ENCODE results near the gene UBR4. TPM values are rescaled to one million over a fixed set of nuclear protein-coding genes. Genes with fewer than 3 reads are reported as not detected.

UBR4 gene
- total RNA-seq, 2 experiments from 2014 or later, result 116 to 125 TPM

DNA sequence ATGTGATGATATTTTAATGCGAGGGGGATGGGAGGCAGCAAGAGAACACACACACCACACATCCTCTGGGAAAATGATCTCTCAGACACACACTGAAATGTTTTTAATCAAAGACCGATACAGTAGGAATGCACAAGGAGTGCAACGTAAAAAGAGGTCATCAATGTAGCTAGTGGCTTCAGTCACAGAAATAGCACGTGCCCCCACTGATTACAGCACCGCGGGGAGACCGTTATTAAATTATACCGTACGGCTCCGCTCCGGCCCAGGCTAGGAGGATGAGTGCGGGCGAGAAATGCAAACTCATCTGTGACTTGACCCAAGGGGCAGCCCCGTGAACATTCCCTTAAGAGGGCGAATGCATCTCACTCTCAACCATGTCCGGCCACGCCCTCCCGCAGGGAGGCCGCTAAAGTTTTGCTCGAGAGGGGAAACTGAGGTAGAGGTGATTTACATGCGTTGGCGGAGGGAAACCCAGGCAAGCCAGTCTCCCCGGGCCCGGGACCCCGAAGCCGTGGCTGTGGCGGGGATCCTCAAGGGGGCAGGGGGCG, 552 bp downstream of the UBR4 start:
- TF ChIP-seq, protein P1, sequence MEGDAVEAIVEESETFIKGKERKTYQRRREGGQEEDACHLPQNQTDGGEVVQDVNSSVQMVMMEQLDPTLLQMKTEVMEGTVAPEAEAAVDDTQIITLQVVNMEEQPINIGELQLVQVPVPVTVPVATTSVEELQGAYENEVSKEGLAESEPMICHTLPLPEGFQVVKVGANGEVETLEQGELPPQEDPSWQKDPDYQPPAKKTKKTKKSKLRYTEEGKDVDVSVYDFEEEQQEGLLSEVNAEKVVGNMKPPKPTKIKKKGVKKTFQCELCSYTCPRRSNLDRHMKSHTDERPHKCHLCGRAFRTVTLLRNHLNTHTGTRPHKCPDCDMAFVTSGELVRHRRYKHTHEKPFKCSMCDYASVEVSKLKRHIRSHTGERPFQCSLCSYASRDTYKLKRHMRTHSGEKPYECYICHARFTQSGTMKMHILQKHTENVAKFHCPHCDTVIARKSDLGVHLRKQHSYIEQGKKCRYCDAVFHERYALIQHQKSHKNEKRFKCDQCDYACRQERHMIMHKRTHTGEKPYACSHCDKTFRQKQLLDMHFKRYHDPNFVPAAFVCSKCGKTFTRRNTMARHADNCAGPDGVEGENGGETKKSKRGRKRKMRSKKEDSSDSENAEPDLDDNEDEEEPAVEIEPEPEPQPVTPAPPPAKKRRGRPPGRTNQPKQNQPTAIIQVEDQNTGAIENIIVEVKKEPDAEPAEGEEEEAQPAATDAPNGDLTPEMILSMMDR (IDR thresholded peaks at IDR 0.05), result no peak
- Mint-ChIP-seq H3K4me1 (ENCODE audit: low read depth) (peaks cover 84% of the 10 kb centered on the region), H3K27ac (peak overlapping the region; percentile 95), H3K4me3 (peak overlapping the region; percentile 96), H3K9me3 (no peaks in the 10 kb centered on the region), H3K36me3 (ENCODE audit: low read depth) (peaks cover 31% of the 10 kb centered on the region), H3K27me3 (no peaks in the 10 kb centered on the region)
- Histone ChIP-seq H3K27ac (ENCODE audit: low read depth in 1 of 2, low read length in 2 of 2) (peak overlapping the region; percentile 87 to 92), H3K4me3 (ENCODE audit: low read length) (peak overlapping the region; percentile 93), H3K9me3 (ENCODE audit: control insufficient read depth in 1 of 2, insufficient read depth in 1 of 2, low read length in 2 of 2) (no peaks in the 10 kb centered on the region), H3K4me1 (ENCODE audit: insufficient read depth, low read length) (peaks cover 42% of the 10 kb centered on the region), H3K36me3 (ENCODE audit: insufficient read depth, low read length) (peaks cover 5% of the 10 kb centered on the region), H3K27me3 (ENCODE audit: control insufficient read depth in 1 of 2, insufficient read depth in 2 of 2, low read length in 2 of 2) (no peaks in the 10 kb centered on the region)
- DNase-seq (peak in 7 of 14 experiments; percentile 3 to 75 (median 17)), ATAC-seq (ENCODE audit: poor library complexity) (peak; percentile 3)
- ChIA-PET CTCF (interaction anchor here (2.2 kb wide), 1 partner anchor 32 kb away, joined by 6 read pairs; no protein-coding TSS in a partner anchor), POLR2A (interaction anchor here (1.3 to 3.4 kb wide), 6 partner anchors 30 to 387 kb away, joined by 3 to 26 read pairs (median 7); partner anchors contain the start of genes EMC1 and MRTO4)
- intact Hi-C loops (cut with DNase I, micrococcal nuclease), result loop anchor here in 1 of 2 experiments (5.0 to 10.0 kb wide), 3 partner anchors 273 to 1298 kb away; partner anchors contain the start of genes MUL1 and OTUD3

DNA sequence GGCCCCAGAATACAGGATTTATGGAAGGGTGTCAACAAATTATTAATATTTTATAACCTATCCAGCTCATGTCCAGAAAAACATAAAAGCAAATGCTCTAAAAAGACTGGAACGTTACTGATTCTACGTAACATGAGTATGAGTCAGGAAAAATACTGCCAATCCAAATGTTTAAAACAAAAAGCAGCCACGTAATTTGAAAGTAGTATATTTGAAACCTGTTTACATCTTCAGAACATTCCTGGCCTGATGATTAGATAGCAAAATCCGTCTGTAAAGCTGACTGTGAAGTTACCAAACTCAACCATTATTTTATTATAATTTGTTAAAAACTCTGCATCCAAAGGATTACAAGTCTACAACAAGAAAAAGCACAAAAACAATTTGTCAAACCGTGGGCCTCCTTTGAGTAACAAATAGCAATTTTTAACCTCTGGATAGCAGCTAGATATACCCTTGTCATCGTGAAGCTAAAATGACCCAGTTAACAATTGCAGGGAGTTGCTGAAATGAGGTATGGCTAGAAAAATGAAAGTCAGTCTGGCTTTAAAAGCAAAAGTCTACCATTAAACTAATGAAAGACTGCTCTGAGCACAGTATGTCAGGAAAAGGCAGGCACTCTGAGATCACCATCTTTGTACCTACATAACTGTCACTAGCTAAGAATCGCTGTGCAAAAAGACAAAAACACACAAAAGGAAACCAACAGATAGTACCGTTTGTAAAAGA, 1.2 kb downstream of the UBR4 start:
- H3K4me1 ChIP-seq (ENCODE audit: insufficient read depth, low read length), result peaks cover 42% of the 10 kb centered on the region
- Mint-ChIP-seq H3K36me3 (ENCODE audit: low read depth) (peaks cover 28% of the 10 kb centered on the region), H3K27ac (peak overlapping the region; percentile 95), H3K9me3 (no peaks in the 10 kb centered on the region), H3K4me1 (ENCODE audit: low read depth) (peaks cover 87% of the 10 kb centered on the region), H3K4me3 (peak overlapping the region; percentile 96), H3K27me3 (no peaks in the 10 kb centered on the region)
- no peak for ATAC-seq (ENCODE audit: poor library complexity)
- TF ChIP-seq, protein P1 (IDR thresholded peaks at IDR 0.05), result no peak
- H3K4me3 ChIP-seq (ENCODE audit: low read length), result peak overlapping the region; percentile 93
- ChIA-PET CTCF (interaction anchor here (2.2 kb wide), 1 partner anchor 32 kb away, joined by 6 read pairs; no protein-coding TSS in a partner anchor), POLR2A (interaction anchor here (1.3 to 3.4 kb wide), 6 partner anchors 29 to 388 kb away, joined by 3 to 26 read pairs (median 7); partner anchors contain the start of genes EMC1 and MRTO4)
- H3K36me3 ChIP-seq (ENCODE audit: insufficient read depth, low read length), result peaks cover 2% of the 10 kb centered on the region
- no peaks in the 10 kb centered on the region for H3K9me3 ChIP-seq (ENCODE audit: control insufficient read depth in 1 of 2, insufficient read depth in 1 of 2, low read length in 2 of 2)
- H3K27me3 ChIP-seq (ENCODE audit: control insufficient read depth in 1 of 2, insufficient read depth in 2 of 2, low read length in 2 of 2), result no peaks in the 10 kb centered on the region
- peak overlapping the region; percentile 87 to 92 for H3K27ac ChIP-seq (ENCODE audit: low read depth in 1 of 2, low read length in 2 of 2)
- no peak for DNase-seq
- intact Hi-C loops (cut with DNase I, micrococcal nuclease), result loop anchor here in 1 of 2 experiments (5.0 to 10.0 kb wide), 3 partner anchors 273 to 1298 kb away; partner anchors contain the start of genes MUL1 and OTUD3

DNA sequence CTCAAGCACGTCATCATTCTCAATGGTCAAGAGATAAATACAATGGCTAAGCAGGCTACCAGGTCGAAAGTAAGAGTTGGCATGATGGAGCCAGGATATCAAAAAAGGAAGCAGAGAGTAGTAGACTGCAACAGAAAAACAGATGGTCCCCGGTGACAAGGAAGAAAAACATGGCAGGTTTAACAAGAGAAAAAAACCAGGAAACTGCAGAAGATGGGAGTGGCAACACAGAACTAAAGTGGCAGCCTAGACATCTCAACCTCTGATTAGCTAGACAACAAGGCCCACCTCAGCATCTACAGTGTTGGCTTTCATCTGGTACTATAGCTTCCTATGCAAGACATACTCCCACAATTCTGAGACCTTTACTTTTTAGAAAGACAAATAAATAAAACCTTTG, 3.1 kb downstream of the UBR4 start:
- peaks cover 82% of the 10 kb centered on the region for H3K4me1 Mint-ChIP-seq (ENCODE audit: low read depth)
- ATAC-seq (ENCODE audit: poor library complexity), result no peak

More for the DNA sequence above, 3.1 kb downstream of the UBR4 start:
- Mint-ChIP-seq H3K4me3 (peak overlapping the region; percentile 76), H3K27ac (peak overlapping the region; percentile 45), H3K9me3 (no peaks in the 10 kb centered on the region), H3K36me3 (ENCODE audit: low read depth) (peaks cover 21% of the 10 kb centered on the region), H3K27me3 (no peaks in the 10 kb centered on the region)
- CTCF ChIA-PET, result interaction anchor here (1.5 kb wide), 1 partner anchor 9 kb away, joined by 4 read pairs; no protein-coding TSS in a partner anchor
- POLR2A ChIA-PET, result no interaction called here
- H3K9me3 ChIP-seq (ENCODE audit: control insufficient read depth in 1 of 2, insufficient read depth in 1 of 2, low read length in 2 of 2), result no peaks in the 10 kb centered on the region
- TF ChIP-seq, protein P1 (IDR thresholded peaks at IDR 0.05), result no peak
- H3K27ac ChIP-seq (ENCODE audit: low read depth in 1 of 2, low read length in 2 of 2), result no peak overlapping the region
- no peaks in the 10 kb centered on the region for H3K36me3 ChIP-seq (ENCODE audit: insufficient read depth, low read length)
- peaks cover 49% of the 10 kb centered on the region for H3K4me1 ChIP-seq (ENCODE audit: insufficient read depth, low read length)
- H3K27me3 ChIP-seq (ENCODE audit: control insufficient read depth in 1 of 2, insufficient read depth in 2 of 2, low read length in 2 of 2), result no peaks in the 10 kb centered on the region
- intact Hi-C loops (cut with DNase I, micrococcal nuclease), result loop anchor here in 1 of 2 experiments (5.0 to 10.0 kb wide), 3 partner anchors 275 to 1300 kb away; partner anchors contain the start of genes MUL1 and OTUD3
- no peak for DNase-seq
- no peak overlapping the region for H3K4me3 ChIP-seq (ENCODE audit: low read length)

All from CD4-positive, alpha-beta T cell (primary cell).